Choroid plexus epithelial cell (primary cell): ENCODE measurements around the gene NOC4L.

Experiments used
- DNase-seq: peaks from one replicate; pipeline ENCODE4 v3.0.0-alpha.2; 2010; ENCODE audit warnings: low read depth
- H3K4me3 ChIP-seq: 2 replicates; pipeline ENCODE4 v1.5.1; 2011; ENCODE audit warnings: low read depth, mild to moderate bottlenecking, control low read depth, low read length, moderate library complexity
- TF ChIP-seq, protein P1 (sequence below): conservative IDR thresholded peaks from 2 replicates; pipeline ENCODE4 v1.5.1; 2011; ENCODE audit warnings: low read depth, mild to moderate bottlenecking, control low read depth, inconsistent platforms, low read length, moderate library complexity

The NOC4L gene

DNA sequence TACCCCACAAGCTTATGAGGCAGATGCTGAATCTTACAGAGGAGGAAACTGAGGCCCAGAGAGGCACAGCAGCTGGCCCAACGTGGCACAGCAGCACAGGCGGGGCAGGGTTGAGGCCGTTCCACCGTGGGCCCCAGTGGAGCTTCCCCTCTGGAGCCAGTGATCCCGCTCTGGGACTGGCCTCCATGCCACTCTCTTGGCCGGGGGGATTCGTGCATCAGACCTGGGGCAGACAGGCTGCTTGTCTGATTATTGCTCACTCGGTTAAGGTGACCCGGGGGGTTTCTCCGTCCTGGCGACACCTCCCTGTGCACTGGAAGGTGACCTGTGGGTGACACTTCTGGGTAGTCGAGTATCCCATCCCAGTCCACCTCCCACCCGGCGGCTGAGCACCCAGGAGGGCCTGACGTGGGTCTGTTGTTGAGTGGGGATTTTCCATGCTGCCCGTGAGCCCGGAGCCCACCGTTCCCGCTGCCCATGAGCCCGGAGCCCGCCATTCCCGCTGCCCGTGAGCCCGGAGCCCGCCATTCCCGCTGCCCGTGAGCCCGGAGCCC is 27.8 kb downstream of the NOC4L start:
- DNase-seq = no peak
- H3K4me3 ChIP-seq = no peak overlapping the region

DNA sequence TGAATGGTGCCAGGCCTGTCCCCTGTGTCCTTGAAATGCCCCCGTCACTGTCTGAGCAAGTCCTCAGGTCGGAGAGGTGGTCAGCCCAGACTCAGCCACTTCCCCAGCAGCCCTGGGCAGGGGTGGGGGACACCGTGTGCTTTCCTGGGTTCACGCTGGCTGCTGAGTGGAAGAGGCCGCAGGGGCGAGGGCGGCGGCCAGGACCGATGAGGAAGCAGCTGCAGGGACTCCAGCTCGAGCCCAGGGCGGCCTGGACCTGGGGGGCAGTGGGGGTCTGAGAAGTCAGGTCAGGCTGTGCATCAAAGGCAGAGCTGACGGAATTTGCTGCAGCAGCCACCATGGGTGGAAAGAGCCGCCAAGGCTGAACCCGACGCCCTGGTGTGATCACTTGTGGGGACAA is 28.4 kb downstream of the NOC4L start:
- TF ChIP-seq, protein P1, sequence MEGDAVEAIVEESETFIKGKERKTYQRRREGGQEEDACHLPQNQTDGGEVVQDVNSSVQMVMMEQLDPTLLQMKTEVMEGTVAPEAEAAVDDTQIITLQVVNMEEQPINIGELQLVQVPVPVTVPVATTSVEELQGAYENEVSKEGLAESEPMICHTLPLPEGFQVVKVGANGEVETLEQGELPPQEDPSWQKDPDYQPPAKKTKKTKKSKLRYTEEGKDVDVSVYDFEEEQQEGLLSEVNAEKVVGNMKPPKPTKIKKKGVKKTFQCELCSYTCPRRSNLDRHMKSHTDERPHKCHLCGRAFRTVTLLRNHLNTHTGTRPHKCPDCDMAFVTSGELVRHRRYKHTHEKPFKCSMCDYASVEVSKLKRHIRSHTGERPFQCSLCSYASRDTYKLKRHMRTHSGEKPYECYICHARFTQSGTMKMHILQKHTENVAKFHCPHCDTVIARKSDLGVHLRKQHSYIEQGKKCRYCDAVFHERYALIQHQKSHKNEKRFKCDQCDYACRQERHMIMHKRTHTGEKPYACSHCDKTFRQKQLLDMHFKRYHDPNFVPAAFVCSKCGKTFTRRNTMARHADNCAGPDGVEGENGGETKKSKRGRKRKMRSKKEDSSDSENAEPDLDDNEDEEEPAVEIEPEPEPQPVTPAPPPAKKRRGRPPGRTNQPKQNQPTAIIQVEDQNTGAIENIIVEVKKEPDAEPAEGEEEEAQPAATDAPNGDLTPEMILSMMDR = no peak
- no peak overlapping the region for H3K4me3 ChIP-seq
- DNase-seq = no peak

More for the DNA sequence above, 27.8 kb downstream of the NOC4L start:
- TF ChIP-seq, protein P1 = no peak

DNA sequence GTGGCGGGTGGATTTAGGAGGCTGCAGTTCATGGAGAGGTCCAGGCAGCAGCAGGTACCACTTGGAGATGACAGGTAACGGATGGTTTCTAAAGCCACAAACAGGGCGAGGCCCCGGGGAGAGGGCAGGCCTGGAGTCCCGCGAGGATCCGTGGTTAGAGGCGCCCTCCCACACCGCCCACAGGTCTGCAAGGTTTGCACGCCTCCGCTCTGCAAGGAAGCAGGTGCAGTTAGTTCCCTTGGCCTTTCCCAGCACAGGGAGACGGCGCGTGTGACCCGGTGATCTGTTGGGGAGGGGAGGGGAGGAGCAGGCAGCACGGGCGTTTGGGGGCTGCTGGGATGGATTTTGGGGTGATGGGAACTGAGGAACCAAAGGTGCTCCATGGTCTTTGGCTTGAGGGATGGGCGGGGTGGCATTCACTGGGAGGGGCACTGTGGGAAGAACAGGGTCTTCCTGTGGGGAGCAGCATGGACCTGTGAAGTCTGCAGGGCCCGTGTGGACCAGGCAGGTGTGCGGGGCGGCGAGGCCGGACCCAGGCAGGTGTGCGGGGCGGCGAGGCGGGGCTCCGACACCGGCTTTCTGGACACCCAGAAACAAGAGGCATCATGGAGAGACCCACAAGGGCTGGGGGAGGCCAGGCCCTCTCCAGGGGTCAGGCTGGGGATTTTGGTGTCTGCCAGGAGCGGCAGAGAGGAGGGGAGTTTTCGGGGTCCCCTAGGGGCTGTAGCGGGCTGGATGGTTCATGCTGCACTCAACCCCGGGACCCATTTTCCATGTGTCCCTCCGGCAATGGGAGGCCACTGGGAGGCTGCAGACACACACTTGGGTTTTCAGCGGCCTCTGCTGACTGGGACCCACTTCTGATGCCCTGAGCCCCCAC is 29.1 kb downstream of the NOC4L start:
- TF ChIP-seq, protein P1 = no peak
- no peak overlapping the region for H3K4me3 ChIP-seq
- DNase-seq = no peak

GRCh38 chr12:132174015-132174838 is 30.0 kb downstream of the NOC4L start:
- TF ChIP-seq, protein P1 = no peak
- H3K4me3 ChIP-seq = no peak overlapping the region
- DNase-seq = no peak

- DNase-seq = no peak
- TF ChIP-seq, protein P1 = no peak
- H3K4me3 ChIP-seq = no peak overlapping the region
Measured at GRCh38 chr12:132174839-132175490, 30.7 kb downstream of the NOC4L start.

- H3K4me3 ChIP-seq = no peak overlapping the region
- TF ChIP-seq, protein P1 = no peak
- DNase-seq = no peak
Measured at GRCh38 chr12:132175496-132176384, 31.5 kb downstream of the NOC4L start.
